ENCODE data around the gene TXNIP. TPM values are rescaled to one million over a fixed set of nuclear protein-coding genes. Genes with fewer than 3 reads are reported as not detected.

Gene TXNIP
- polyA plus RNA-seq, 1 of the 3 experiments (the other 2 are of a cell fraction), result 44.6 TPM

- Histone ChIP-seq H3K27ac (ENCODE audit: low read depth in 2 of 2, low read length in 1 of 2) (peak overlapping the region; percentile 92 to 99), H3K9me2 (no peaks in the 10 kb centered on the region), H2AFZ (ENCODE audit: low read depth) (peak overlapping the region; percentile 73; the same call in 1 of the 2 replicates), H3K36me3 (replicated peaks in 1 of 2; ENCODE audit: control insufficient read depth in 1 of 2, insufficient read depth in 2 of 2, low read length in 1 of 2) (peaks cover 0 to 5% of the 10 kb centered on the region in 2 experiments), H3K9me3 (no peaks in the 10 kb centered on the region), H3F3A (replicated peaks; ENCODE audit: insufficient read depth) (peaks cover 19% of the 10 kb centered on the region), H3K27me3 (ENCODE audit: insufficient read depth) (no peaks in the 10 kb centered on the region), H3K4me1 (ENCODE audit: control insufficient read depth in 1 of 2, insufficient read depth in 2 of 2, low read depth in 1 of 2, low read length in 1 of 2) (peaks cover 27 to 30% of the 10 kb centered on the region in 2 experiments), H3K4me3 (ENCODE audit: low read depth in 2 of 2, low read length in 1 of 2) (no peak overlapping the region), H3K4me2 (peak overlapping the region; percentile 72), H3K79me2 (ENCODE audit: insufficient read depth) (no peaks in the 10 kb centered on the region), H4K20me1 (ENCODE audit: insufficient read depth) (no peaks in the 10 kb centered on the region), H3K9ac (peak overlapping the region; percentile 67)
- ChIA-PET POLR2A (interaction anchor here (1.5 to 2.3 kb wide), 3 partner anchors 14 to 28 kb away, joined by 5 to 8 read pairs (median 7); partner anchors contain the start of genes ANKRD34A, POLR3GL and TXNIP), CTCF (interaction anchor here (1.2 to 8.2 kb wide), 14 partner anchors 11 to 132 kb away, joined by 3 to 187 read pairs (median 11); partner anchors contain the start of genes HJV, LIX1L, NUDT17 and PIAS3)
- no peak for DNase-seq
- TF ChIP-seq GABPA (IDR thresholded peaks at IDR 0.05; ENCODE audit: low read depth) (no peak), EZH2phosphoT487 (IDR thresholded peaks at IDR 0.05; ENCODE audit: borderline replicate concordance, low read depth) (no peak), FOSL2 (IDR thresholded peaks at IDR 0.05; ENCODE audit: borderline replicate concordance, low read depth) (no peak), POLR2AphosphoS5 (IDR thresholded peaks at IDR 0.05; ENCODE audit: low read depth, low read length) (no peak), PBX3 (IDR thresholded peaks at IDR 0.05) (no peak), CHD2 (IDR thresholded peaks at IDR 0.05; ENCODE audit: low read length, partially characterized antibody) (no peak), RFX5 (IDR thresholded peaks at IDR 0.05; ENCODE audit: low read length) (no peak), ZBTB33 (IDR thresholded peaks at IDR 0.05; ENCODE audit: borderline replicate concordance, low read depth) (no peak), RCOR1 (IDR thresholded peaks at IDR 0.05; ENCODE audit: low read length) (no peak), NRF1 (IDR thresholded peaks at IDR 0.05; ENCODE audit: low read depth, low read length) (no peak), GATA2 (CRISPR knock-in tag; IDR thresholded peaks at IDR 0.05) (no peak), MEF2A (IDR thresholded peaks at IDR 0.05; ENCODE audit: borderline replicate concordance, low read depth) (no peak), SIN3A (IDR thresholded peaks at IDR 0.05; ENCODE audit: borderline replicate concordance, low read depth, low read length) (no peak), ELF1 (IDR thresholded peaks at IDR 0.05) (no peak), FOXJ3 (CRISPR knock-in tag; IDR thresholded peaks at IDR 0.05) (no peak), TEAD4 (IDR thresholded peaks at IDR 0.05; ENCODE audit: borderline replicate concordance, insufficient read depth) (no peak), NFIC (IDR thresholded peaks at IDR 0.05; ENCODE audit: borderline replicate concordance) (no peak)
Measured at GRCh38 chr1:145978471-145978853, 17.9 kb downstream of the TXNIP start.
